ENCODE measurements around the gene DNAH17.

Gene DNAH17

DNA sequence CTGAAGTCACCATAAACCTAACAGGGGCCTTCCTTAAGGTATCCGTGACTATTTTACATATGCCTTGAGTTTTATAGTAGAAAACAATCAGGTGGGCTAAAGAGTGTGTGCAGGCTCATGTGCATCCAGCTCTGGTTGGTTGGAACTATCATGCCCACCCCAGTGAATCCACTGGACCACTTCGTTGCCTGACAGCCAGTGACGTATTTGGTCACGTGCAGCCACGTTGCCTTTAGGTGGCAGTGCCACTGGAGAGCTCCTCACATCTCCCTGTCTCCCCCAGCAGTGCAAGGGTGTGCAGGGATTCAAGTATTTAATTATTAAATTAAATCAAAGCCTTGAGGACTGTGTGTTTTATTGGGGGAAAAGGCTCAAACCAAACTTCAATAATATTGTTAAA, 42.1 kb upstream of the DNAH17 start:
- no peak overlapping the region for H2AFZ ChIP-seq (ENCODE audit: low read length)

DNA sequence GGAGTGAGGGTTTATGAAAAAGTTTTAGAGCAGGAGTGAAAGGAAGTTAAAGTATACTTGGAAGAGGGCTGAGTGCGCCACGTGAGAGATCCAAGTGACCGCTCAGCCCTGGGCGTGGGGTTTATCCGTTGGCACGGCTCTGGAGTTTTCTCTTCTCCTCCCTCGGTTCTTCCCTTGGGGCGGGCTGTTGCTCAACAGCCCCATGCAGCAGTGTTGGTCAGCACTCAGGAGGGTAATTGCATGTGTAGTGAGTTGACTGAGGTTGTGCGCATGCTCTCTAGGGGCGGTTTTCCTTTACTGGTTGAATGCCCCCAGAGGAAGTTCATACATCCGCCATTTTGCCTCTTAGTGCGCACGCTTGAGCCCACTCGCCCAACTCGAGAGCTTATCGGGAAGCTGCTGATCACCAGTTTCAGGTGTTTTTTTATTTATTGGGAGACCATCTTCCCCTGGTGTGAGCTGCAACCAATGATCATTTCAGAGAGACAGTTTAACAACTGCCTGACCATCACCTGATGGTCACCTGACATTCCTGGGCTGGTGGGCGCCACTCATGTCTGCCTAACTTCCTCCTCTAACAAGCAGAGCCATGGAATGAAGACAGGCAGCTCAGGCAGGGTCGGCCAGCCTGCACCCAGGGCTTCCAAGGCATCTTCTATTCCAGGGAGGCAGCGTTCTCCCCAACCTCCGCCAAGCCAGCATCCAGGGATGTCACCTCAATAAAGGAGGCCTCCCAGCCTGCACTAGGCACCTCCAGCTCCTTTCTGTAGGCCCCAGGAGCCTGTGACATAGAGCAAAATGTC, 41.3 kb upstream of the DNAH17 start:
- no peak overlapping the region for H3K4me3 ChIP-seq (ENCODE audit: low read length)
- H3K27ac ChIP-seq (ENCODE audit: low read length) = no peak overlapping the region
- no peaks in the 10 kb centered on the region for H3K9me2 ChIP-seq (replicated peaks; ENCODE audit: insufficient read depth, low read length)
- TF ChIP-seq, protein P1, sequence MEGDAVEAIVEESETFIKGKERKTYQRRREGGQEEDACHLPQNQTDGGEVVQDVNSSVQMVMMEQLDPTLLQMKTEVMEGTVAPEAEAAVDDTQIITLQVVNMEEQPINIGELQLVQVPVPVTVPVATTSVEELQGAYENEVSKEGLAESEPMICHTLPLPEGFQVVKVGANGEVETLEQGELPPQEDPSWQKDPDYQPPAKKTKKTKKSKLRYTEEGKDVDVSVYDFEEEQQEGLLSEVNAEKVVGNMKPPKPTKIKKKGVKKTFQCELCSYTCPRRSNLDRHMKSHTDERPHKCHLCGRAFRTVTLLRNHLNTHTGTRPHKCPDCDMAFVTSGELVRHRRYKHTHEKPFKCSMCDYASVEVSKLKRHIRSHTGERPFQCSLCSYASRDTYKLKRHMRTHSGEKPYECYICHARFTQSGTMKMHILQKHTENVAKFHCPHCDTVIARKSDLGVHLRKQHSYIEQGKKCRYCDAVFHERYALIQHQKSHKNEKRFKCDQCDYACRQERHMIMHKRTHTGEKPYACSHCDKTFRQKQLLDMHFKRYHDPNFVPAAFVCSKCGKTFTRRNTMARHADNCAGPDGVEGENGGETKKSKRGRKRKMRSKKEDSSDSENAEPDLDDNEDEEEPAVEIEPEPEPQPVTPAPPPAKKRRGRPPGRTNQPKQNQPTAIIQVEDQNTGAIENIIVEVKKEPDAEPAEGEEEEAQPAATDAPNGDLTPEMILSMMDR (IDR thresholded peaks at IDR 0.05; ENCODE audit: low read length) = no peak
- no peak for TF ChIP-seq EZH2 (optimal IDR thresholded peaks at IDR 0.05; ENCODE audit: low read depth, low read length)
- no peak for TF ChIP-seq EZH2phosphoT487 (IDR thresholded peaks at IDR 0.05; ENCODE audit: low read length)
- peaks cover 92% of the 10 kb centered on the region for H3K27me3 ChIP-seq (replicated peaks; ENCODE audit: insufficient read depth, low read length)
- H3K4me2 ChIP-seq (ENCODE audit: low read depth, low read length) = no peak overlapping the region
- no peak overlapping the region for H3K9ac ChIP-seq (ENCODE audit: low read length)
- H3F3A ChIP-seq (ENCODE audit: insufficient read depth, low read length) = no peaks in the 10 kb centered on the region
- no peaks in the 10 kb centered on the region for H3K36me3 ChIP-seq (replicated peaks; ENCODE audit: insufficient read depth, low read length)
- no peaks in the 10 kb centered on the region for H3K79me2 ChIP-seq (ENCODE audit: low read length)
- H2AFZ ChIP-seq (ENCODE audit: low read length) = no peak overlapping the region
- no peak for DNase-seq
- no peaks in the 10 kb centered on the region for H3K9me3 ChIP-seq (replicated peaks; ENCODE audit: insufficient read depth, low read length)
- no peaks in the 10 kb centered on the region for H4K20me1 ChIP-seq (ENCODE audit: insufficient read depth, low read length)
- H3K4me1 ChIP-seq (ENCODE audit: low read length) = no peaks in the 10 kb centered on the region

More for the DNA sequence above, 42.1 kb upstream of the DNAH17 start:
- H3K4me3 ChIP-seq (ENCODE audit: low read length) = no peak overlapping the region
- H3F3A ChIP-seq (ENCODE audit: insufficient read depth, low read length) = no peaks in the 10 kb centered on the region
- H3K79me2 ChIP-seq (ENCODE audit: low read length) = no peaks in the 10 kb centered on the region
- no peaks in the 10 kb centered on the region for H3K9me3 ChIP-seq (replicated peaks; ENCODE audit: insufficient read depth, low read length)
- H3K27me3 ChIP-seq (replicated peaks; ENCODE audit: insufficient read depth, low read length) = peaks cover 92% of the 10 kb centered on the region
- H3K9ac ChIP-seq (ENCODE audit: low read length) = no peak overlapping the region
- H3K4me1 ChIP-seq (ENCODE audit: low read length) = no peaks in the 10 kb centered on the region
- no peaks in the 10 kb centered on the region for H4K20me1 ChIP-seq (ENCODE audit: insufficient read depth, low read length)
- TF ChIP-seq, protein P1 (IDR thresholded peaks at IDR 0.05; ENCODE audit: low read length) = no peak
- TF ChIP-seq EZH2phosphoT487 (IDR thresholded peaks at IDR 0.05; ENCODE audit: low read length) (no peak), EZH2 (optimal IDR thresholded peaks at IDR 0.05; ENCODE audit: low read depth, low read length) (no peak)
- H3K9me2 ChIP-seq (replicated peaks; ENCODE audit: insufficient read depth, low read length) = no peaks in the 10 kb centered on the region
- H3K27ac ChIP-seq (ENCODE audit: low read length) = no peak overlapping the region
- H3K4me2 ChIP-seq (ENCODE audit: low read depth, low read length) = no peak overlapping the region
- DNase-seq = no peak
- no peaks in the 10 kb centered on the region for H3K36me3 ChIP-seq (replicated peaks; ENCODE audit: insufficient read depth, low read length)

DNA sequence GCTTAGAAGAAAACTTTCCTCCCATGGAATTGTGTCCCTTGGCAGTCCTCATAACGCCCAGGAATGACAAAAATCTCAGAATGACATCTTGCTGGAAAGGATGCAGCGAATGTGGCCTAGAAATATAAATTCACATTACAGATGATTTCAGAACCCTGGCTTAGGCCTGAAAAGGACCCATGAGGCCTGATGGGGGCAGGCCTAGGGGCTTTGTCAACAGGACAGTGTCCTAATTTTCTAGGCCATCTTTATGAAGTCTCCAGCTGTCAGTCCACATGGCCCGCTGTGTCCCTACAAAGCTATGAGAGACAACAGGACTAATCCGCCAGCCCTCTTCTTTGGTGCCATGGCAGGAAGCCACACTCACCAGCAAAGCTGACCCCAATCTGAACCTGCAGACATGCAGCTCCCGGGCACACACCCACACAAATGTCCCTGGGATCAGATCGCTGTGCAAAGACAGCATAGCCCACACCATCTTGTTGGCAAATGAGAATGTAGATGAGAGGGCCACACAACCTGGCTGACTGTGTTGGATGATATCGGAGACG, 40.4 kb upstream of the DNAH17 start:
- Histone ChIP-seq H3K79me2 (ENCODE audit: low read length) (no peaks in the 10 kb centered on the region), H3K9me3 (replicated peaks; ENCODE audit: insufficient read depth, low read length) (no peaks in the 10 kb centered on the region), H3K4me1 (ENCODE audit: low read length) (no peaks in the 10 kb centered on the region), H3K9me2 (replicated peaks; ENCODE audit: insufficient read depth, low read length) (no peaks in the 10 kb centered on the region), H3K9ac (ENCODE audit: low read length) (no peak overlapping the region), H4K20me1 (ENCODE audit: insufficient read depth, low read length) (no peaks in the 10 kb centered on the region), H3K27me3 (replicated peaks; ENCODE audit: insufficient read depth, low read length) (peaks cover 92% of the 10 kb centered on the region), H2AFZ (ENCODE audit: low read length) (no peak overlapping the region), H3K36me3 (replicated peaks; ENCODE audit: insufficient read depth, low read length) (no peaks in the 10 kb centered on the region), H3K4me3 (ENCODE audit: low read length) (no peak overlapping the region), H3F3A (ENCODE audit: insufficient read depth, low read length) (no peaks in the 10 kb centered on the region), H3K4me2 (ENCODE audit: low read depth, low read length) (no peak overlapping the region), H3K27ac (ENCODE audit: low read length) (no peak overlapping the region)
- DNase-seq = no peak
- TF ChIP-seq EZH2 (optimal IDR thresholded peaks at IDR 0.05; ENCODE audit: low read depth, low read length) (no peak), EZH2phosphoT487 (IDR thresholded peaks at IDR 0.05; ENCODE audit: low read length) (no peak)
- TF ChIP-seq, protein P1 (IDR thresholded peaks at IDR 0.05; ENCODE audit: low read length) = no peak

Measured in MM.1S (cell line).